CD4-positive, alpha-beta T cell (primary cell): ENCODE results near the gene PGBD2. TPM values are rescaled to one million over a fixed set of nuclear protein-coding genes. Genes with fewer than 3 reads are reported as not detected.
A peak's percentile ranks its signal among the peaks of the same experiment; 100 is the strongest.

Experiments used
- ATAC-seq: fragments of 200-7000 bp; cut with Tn5 transposase; one replicate; pipeline ENCODE4 v1.10.0; 2022; ENCODE audit warnings: mild to moderate bottlenecking; ENCODE audit not compliant: poor library complexity
- CTCF ChIA-PET: fragments of 350-600 bp; sonication (Branson Sonifier 250); formaldehyde crosslinking; loops from one replicate; lab custom pipeline; 2021; ENCODE audit warnings: antibody characterized with exemption, inconsistent platforms; lab: Charles Lee
- POLR2A ChIA-PET: fragments of 350-600 bp; sonication (Branson Sonifier 250); formaldehyde crosslinking; loops from one replicate; lab custom pipeline; 2021; ENCODE audit warnings: antibody characterized with exemption, inconsistent platforms; lab: Charles Lee
- DNase-seq, 14 experiments: peaks; one replicate each; pipeline ENCODE4 v3.0.0-alpha.2; 2013 to 2020; ENCODE audit warnings: mixed read lengths in 2 of 14
- H3K27ac ChIP-seq, 2 donors: one replicate each; pipeline versions ENCODE4 v1.5.1 to v1.7.0; 2013; ENCODE audit warnings: low read length in 2 of 2, low read depth in 1 of 2, mild to moderate bottlenecking in 1 of 2
- H3K27me3 ChIP-seq, 2 experiments: 1 replicate in 1 of 2; 2 replicates in 1 of 2; pipeline versions ENCODE4 v1.6.1 to v1.7.0; 2013; ENCODE audit warnings: low read length in 2 of 2, control low read depth in 1 of 2, mild to moderate bottlenecking in 1 of 2, moderate library complexity in 1 of 2; ENCODE audit not compliant: insufficient read depth in 2 of 2, control insufficient read depth in 1 of 2
- H3K36me3 ChIP-seq: one replicate; pipeline ENCODE4 v1.6.1; 2013; ENCODE audit warnings: low read length, control low read depth; ENCODE audit not compliant: insufficient read depth
- H3K4me1 ChIP-seq: one replicate; pipeline ENCODE4 v1.6.1; 2013; ENCODE audit warnings: low read length, control low read depth; ENCODE audit not compliant: insufficient read depth
- H3K4me3 ChIP-seq: one replicate; pipeline ENCODE4 v1.5.1; 2013; ENCODE audit warnings: mild to moderate bottlenecking, low read length, moderate library complexity
- H3K9me3 ChIP-seq, 2 experiments: 1 replicate in 1 of 2; 2 replicates in 1 of 2; pipeline versions ENCODE4 v1.6.1 to v1.7.0; 2013; ENCODE audit warnings: low read length in 2 of 2, mild to moderate bottlenecking in 2 of 2, control low read depth in 1 of 2, moderate library complexity in 1 of 2; ENCODE audit not compliant: control insufficient read depth in 1 of 2, insufficient read depth in 1 of 2
- H3K27ac Mint-ChIP-seq: one replicate; pipeline ENCODE4 v1.8.0; 2020; ENCODE audit warnings: mixed read lengths
- H3K27me3 Mint-ChIP-seq: one replicate; pipeline ENCODE4 v1.8.0; 2021; ENCODE audit warnings: mixed read lengths
- H3K36me3 Mint-ChIP-seq: one replicate; pipeline ENCODE4 v1.8.0; 2021; ENCODE audit warnings: low read depth, mixed read lengths
- H3K4me1 Mint-ChIP-seq: one replicate; pipeline ENCODE4 v1.8.0; 2021; ENCODE audit warnings: low read depth, mixed read lengths
- H3K4me3 Mint-ChIP-seq: one replicate; pipeline ENCODE4 v1.8.0; 2020; ENCODE audit warnings: mild to moderate bottlenecking, mixed read lengths
- H3K9me3 Mint-ChIP-seq: one replicate; pipeline ENCODE4 v1.8.0; 2020; ENCODE audit warnings: mixed read lengths
- CTCF ChIP-seq: fragments of 200-600 bp; IDR thresholded peaks from one replicate; pipeline ENCODE4 v1.8.0; 2022; ENCODE audit warnings: antibody characterized with exemption, mild to moderate bottlenecking
- intact Hi-C, 2 experiments: fragments of 100-400 bp; cut with DNase I in 1 of 2; cut with micrococcal nuclease in 1 of 2; formaldehyde crosslinking; loops; one replicate each; pipeline versions ENCODE4 v1.15.1 to v1.9.0; 2023 to 2025; cut with DNase I, micrococcal nuclease
- total RNA-seq, 174 experiments: library from RNA in 2 of 174; stranded (reverse) in 2 of 174; gene quantifications; one replicate each; pipeline ENCODE4 v1.2.3 and lab custom pipeline; 2021 to 2026

PGBD2 gene
- total RNA-seq, 2 experiments from 2014 or later = 0.78 to 0.85 TPM

GRCh38 chr1:248858096-248858890 lies 47.7 kb upstream of the PGBD2 start:
- Histone ChIP-seq H3K36me3 (peaks cover 19% of the 10 kb centered on the region), H3K27ac (peak overlapping the region; percentile 41 to 77), H3K4me1 (peaks cover 60% of the 10 kb centered on the region), H3K27me3 (no peaks in the 10 kb centered on the region), H3K9me3 (no peaks in the 10 kb centered on the region), H3K4me3 (peak overlapping the region; percentile 53)
- H3K27ac Mint-ChIP-seq = peak overlapping the region; percentile 93
- intact Hi-C loops = loop anchor here in 1 of 2 experiments (2.0 kb wide), 1 partner anchor 17 kb away; no protein-coding TSS in a partner anchor
- POLR2A ChIA-PET = interaction anchor here (0.6 to 4.9 kb wide), 7 partner anchors 9 to 106 kb away, joined by 3 to 98 read pairs (median 5); partner anchors contain the start of genes SH3BP5L and ZNF672
- ATAC-seq (peak; percentile 24), DNase-seq (peak in 8 of 14 experiments; percentile 14 to 54 (median 38))
- H3K9me3 Mint-ChIP-seq = no peaks in the 10 kb centered on the region
- peaks cover 19% of the 10 kb centered on the region for H3K36me3 Mint-ChIP-seq
- peak overlapping the region; percentile 95 for H3K4me3 Mint-ChIP-seq
- CTCF ChIA-PET = interaction anchor here (0.7 to 2.9 kb wide), 9 partner anchors 9 to 66 kb away, joined by 3 to 65 read pairs (median 3); partner anchors contain the start of genes PGBD2, SH3BP5L and ZNF672
- H3K27me3 Mint-ChIP-seq = no peaks in the 10 kb centered on the region
- TF ChIP-seq CTCF = peak; percentile 51
- H3K4me1 Mint-ChIP-seq = peaks cover 69% of the 10 kb centered on the region

- peak within 1 kb of the TSS; percentile 77 to 80 for H3K27ac ChIP-seq
- intact Hi-C loops = loop anchor here (1.0 to 2.0 kb wide), 4 partner anchors 15 to 34 kb away; partner anchors contain the start of genes SH3BP5L (in 1 of the 2) and ZNF672 (in 1 of the 2)
- peaks cover 57% of the 10 kb centered on the region for H3K4me1 ChIP-seq
- Mint-ChIP-seq H3K36me3 (peaks cover 19% of the 10 kb centered on the region), H3K4me3 (peak within 1 kb of the TSS; percentile 95), H3K27ac (peak within 1 kb of the TSS; percentile 93), H3K4me1 (peaks cover 75% of the 10 kb centered on the region), H3K9me3 (no peaks in the 10 kb centered on the region), H3K27me3 (no peaks in the 10 kb centered on the region)
- ChIA-PET CTCF (interaction anchor here (0.7 to 2.9 kb wide), 7 partner anchors 15 to 47 kb away, joined by 3 to 65 read pairs (median 4); partner anchors contain the start of genes PGBD2, SH3BP5L and ZNF672), POLR2A (interaction anchor here (0.6 to 4.9 kb wide), 8 partner anchors 10 to 107 kb away, joined by 3 to 98 read pairs (median 4); partner anchors contain the start of genes SH3BP5L and ZNF672)
- peak within 1 kb of the TSS; percentile 79 for H3K4me3 ChIP-seq
- no peak for TF ChIP-seq CTCF
- peaks cover 11% of the 10 kb centered on the region for H3K36me3 ChIP-seq
- DNase-seq (peak; percentile 92 to 99 (median 97)), ATAC-seq (peak; percentile 84)
- H3K27me3 ChIP-seq = no peaks in the 10 kb centered on the region
- H3K9me3 ChIP-seq = no peaks in the 10 kb centered on the region
Measured at GRCh38 chr1:248858891-248859889, 46.8 kb upstream of the PGBD2 start, which contains the start of gene ZNF692. ZNF692 (minus strand) TSS chr1:248859085; CDS start chr1:248858309, 776 bp downstream.
